ENCODE measurements around the gene CELSR1.

DNA sequence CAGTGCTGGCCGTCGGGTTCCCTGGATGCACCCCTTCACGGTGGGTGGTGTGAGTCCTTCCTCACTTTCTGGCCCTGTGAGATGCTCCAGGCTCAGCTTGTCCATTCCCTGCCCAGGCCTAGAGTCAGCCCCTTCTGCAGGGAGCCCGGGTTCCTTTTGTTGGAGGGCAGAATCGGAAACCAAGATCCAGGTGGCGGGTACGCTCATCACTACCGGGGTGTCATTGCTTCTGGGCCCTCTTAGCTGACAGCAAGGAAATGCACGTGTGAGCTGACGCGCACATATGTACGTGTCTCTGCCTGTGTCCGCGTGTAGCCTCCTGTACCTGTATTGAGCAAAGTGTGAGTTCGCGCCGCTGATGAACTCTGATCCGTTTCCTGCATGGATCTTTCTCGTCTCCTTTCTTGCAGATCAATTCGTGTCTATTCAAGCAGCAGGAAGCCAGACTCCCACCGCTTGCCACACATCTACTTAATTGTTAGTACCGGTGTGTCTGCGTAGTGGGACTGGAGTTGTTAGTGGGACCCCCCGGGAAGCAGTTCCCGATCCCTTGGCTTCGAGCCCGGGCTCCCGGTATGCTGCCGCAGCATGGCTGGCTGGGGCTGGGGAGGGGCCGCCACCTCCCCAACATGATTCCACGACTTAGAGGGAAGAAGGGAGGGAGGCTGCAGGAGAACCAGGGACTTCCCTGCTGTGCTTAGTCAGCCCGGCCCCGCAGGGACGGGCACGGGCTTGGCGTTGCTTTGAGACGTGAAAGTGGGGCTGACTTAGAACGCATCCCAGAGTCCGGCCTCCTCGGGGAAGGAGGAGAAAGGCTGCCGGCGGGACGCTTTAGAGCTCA is 46.9 kb upstream of the CELSR1 start:
- TF ChIP-seq, protein P1, sequence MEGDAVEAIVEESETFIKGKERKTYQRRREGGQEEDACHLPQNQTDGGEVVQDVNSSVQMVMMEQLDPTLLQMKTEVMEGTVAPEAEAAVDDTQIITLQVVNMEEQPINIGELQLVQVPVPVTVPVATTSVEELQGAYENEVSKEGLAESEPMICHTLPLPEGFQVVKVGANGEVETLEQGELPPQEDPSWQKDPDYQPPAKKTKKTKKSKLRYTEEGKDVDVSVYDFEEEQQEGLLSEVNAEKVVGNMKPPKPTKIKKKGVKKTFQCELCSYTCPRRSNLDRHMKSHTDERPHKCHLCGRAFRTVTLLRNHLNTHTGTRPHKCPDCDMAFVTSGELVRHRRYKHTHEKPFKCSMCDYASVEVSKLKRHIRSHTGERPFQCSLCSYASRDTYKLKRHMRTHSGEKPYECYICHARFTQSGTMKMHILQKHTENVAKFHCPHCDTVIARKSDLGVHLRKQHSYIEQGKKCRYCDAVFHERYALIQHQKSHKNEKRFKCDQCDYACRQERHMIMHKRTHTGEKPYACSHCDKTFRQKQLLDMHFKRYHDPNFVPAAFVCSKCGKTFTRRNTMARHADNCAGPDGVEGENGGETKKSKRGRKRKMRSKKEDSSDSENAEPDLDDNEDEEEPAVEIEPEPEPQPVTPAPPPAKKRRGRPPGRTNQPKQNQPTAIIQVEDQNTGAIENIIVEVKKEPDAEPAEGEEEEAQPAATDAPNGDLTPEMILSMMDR (IDR thresholded peaks at IDR 0.05; ENCODE audit: insufficient read depth, low read length), result no peak
- TF ChIP-seq GABPA (IDR thresholded peaks at IDR 0.05; ENCODE audit: low read depth) (no peak), POLR2AphosphoS5 (IDR thresholded peaks at IDR 0.05; ENCODE audit: low read depth) (no peak)
- TF ChIP-seq, protein P2, sequence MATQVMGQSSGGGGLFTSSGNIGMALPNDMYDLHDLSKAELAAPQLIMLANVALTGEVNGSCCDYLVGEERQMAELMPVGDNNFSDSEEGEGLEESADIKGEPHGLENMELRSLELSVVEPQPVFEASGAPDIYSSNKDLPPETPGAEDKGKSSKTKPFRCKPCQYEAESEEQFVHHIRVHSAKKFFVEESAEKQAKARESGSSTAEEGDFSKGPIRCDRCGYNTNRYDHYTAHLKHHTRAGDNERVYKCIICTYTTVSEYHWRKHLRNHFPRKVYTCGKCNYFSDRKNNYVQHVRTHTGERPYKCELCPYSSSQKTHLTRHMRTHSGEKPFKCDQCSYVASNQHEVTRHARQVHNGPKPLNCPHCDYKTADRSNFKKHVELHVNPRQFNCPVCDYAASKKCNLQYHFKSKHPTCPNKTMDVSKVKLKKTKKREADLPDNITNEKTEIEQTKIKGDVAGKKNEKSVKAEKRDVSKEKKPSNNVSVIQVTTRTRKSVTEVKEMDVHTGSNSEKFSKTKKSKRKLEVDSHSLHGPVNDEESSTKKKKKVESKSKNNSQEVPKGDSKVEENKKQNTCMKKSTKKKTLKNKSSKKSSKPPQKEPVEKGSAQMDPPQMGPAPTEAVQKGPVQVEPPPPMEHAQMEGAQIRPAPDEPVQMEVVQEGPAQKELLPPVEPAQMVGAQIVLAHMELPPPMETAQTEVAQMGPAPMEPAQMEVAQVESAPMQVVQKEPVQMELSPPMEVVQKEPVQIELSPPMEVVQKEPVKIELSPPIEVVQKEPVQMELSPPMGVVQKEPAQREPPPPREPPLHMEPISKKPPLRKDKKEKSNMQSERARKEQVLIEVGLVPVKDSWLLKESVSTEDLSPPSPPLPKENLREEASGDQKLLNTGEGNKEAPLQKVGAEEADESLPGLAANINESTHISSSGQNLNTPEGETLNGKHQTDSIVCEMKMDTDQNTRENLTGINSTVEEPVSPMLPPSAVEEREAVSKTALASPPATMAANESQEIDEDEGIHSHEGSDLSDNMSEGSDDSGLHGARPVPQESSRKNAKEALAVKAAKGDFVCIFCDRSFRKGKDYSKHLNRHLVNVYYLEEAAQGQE (IDR thresholded peaks at IDR 0.05; ENCODE audit: insufficient replicate concordance, low read depth), result no peak
